A549 (cell line): ENCODE measurements around the gene NDUFV3.

ENCODE experiments used
- JUN ChIP-seq, 2 experiments: fragments of >200 bp; sonication (Bioruptor Twin); formaldehyde crosslinking; IDR thresholded peaks; 2 replicates in 1 of 2; 3 replicates in 1 of 2; pipeline ENCODE4 v1.6.1; 2016 to 2017
- PBX3 ChIP-seq: IDR thresholded peaks from 2 replicates; pipeline ENCODE4 v1.6.1; 2012
- POLR2A ChIP-seq: IDR thresholded peaks from 2 replicates; pipeline ENCODE4 v1.6.1; 2012; ENCODE audit warnings: mild to moderate bottlenecking, low read length
- TP53 ChIP-seq: fragments of 250-450 bp; sonication (Bioruptor Pico); IDR thresholded peaks from 2 replicates; pipeline ENCODE4 v1.5.0; 2021; ENCODE audit warnings: mild to moderate bottlenecking, moderate library complexity
- ZFP36 ChIP-seq: fragments of 450-650 bp; IDR thresholded peaks from 2 replicates; pipeline ENCODE4 v1.6.1; 2014; ENCODE audit warnings: borderline replicate concordance; ENCODE audit not compliant: partially characterized antibody
- TF ChIP-seq, protein P1 (sequence below): fragments of >200 bp; sonication (Bioruptor Twin); formaldehyde crosslinking; IDR thresholded peaks from 3 replicates; pipeline ENCODE4 v1.5.1; 2016
- TF ChIP-seq, protein P2 (sequence below): fragments of >200 bp; sonication (Bioruptor Twin); formaldehyde crosslinking; IDR thresholded peaks from 2 replicates; pipeline ENCODE4 v1.6.1; 2016

DNA sequence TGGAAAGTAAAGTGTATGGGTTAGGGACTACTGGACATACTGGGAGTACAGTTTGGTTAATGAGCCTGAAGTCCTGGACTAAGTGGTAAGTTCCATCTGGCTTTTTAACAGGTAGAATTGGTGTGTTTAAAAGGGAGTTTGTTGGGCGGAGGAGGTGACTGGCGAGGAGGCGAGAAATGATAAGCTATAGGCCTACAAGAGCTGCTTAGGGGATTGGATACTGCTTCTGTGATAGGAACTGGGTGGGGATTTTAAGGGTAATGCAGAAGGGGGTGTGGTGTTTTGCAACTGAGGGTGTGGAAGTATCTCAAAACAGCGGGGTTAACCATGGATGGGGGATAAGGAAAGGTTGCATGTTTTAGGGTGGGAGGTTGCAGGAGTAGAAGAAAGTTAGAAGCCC is 28.8 kb downstream of the NDUFV3 start:
- TF ChIP-seq, protein P1, sequence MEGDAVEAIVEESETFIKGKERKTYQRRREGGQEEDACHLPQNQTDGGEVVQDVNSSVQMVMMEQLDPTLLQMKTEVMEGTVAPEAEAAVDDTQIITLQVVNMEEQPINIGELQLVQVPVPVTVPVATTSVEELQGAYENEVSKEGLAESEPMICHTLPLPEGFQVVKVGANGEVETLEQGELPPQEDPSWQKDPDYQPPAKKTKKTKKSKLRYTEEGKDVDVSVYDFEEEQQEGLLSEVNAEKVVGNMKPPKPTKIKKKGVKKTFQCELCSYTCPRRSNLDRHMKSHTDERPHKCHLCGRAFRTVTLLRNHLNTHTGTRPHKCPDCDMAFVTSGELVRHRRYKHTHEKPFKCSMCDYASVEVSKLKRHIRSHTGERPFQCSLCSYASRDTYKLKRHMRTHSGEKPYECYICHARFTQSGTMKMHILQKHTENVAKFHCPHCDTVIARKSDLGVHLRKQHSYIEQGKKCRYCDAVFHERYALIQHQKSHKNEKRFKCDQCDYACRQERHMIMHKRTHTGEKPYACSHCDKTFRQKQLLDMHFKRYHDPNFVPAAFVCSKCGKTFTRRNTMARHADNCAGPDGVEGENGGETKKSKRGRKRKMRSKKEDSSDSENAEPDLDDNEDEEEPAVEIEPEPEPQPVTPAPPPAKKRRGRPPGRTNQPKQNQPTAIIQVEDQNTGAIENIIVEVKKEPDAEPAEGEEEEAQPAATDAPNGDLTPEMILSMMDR = no peak
- TF ChIP-seq TP53 (CRISPR knock-in tag) = no peak
- no peak for TF ChIP-seq JUN (IDR thresholded peaks at IDR 0.05)
- TF ChIP-seq POLR2A = no peak
- TF ChIP-seq ZFP36 = no peak
- TF ChIP-seq PBX3 = no peak
- TF ChIP-seq, protein P2, sequence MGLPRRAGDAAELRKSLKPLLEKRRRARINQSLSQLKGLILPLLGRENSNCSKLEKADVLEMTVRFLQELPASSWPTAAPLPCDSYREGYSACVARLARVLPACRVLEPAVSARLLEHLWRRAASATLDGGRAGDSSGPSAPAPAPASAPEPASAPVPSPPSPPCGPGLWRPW = no peak
